Measurements from ENCODE around the gene MARCHF4.
A peak's percentile ranks its signal among the peaks of the same experiment; 100 is the strongest.

Gene MARCHF4

DNA sequence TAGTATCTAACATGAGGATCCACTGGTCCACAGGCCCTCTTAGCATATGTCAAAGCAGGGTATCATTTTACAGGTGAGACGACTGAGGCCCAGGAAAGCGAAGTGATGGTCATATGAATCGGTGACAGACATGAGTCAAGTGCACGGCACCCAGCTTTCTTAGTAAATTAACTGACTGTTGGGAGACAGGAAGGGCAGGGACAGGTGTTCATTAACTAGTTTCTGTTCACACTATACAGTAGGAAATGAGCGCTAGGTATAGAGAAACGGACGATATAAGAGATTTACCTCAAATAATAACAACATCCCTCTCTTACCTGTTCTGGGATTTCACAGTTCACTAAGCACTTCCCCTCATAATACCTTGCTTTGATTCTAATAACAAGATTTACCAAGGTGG, 38.3 kb upstream of the MARCHF4 start:
- peaks cover 12% of the 10 kb centered on the region for H3K36me3 ChIP-seq
- no peak for TF ChIP-seq Cebpa-rat (IDR thresholded peaks at IDR 0.05)
- peaks cover 14% of the 10 kb centered on the region for H3K4me1 ChIP-seq
- no peaks in the 10 kb centered on the region for H3K9me3 ChIP-seq
- H4K20me1 ChIP-seq, result no peaks in the 10 kb centered on the region
- H3K4me2 ChIP-seq, result no peak overlapping the region
- H3K9ac ChIP-seq, result no peak overlapping the region
- H3K27me3 ChIP-seq, result no peaks in the 10 kb centered on the region
- no peak overlapping the region for H3K4me3 ChIP-seq
- no peak overlapping the region for H3K27ac ChIP-seq

GRCh38 chr2:216408426-216409290, 36.4 kb upstream of the MARCHF4 start:
- no peak overlapping the region for H3K4me3 ChIP-seq
- H3K27me3 ChIP-seq, result no peaks in the 10 kb centered on the region
- H3K4me2 ChIP-seq, result no peak overlapping the region
- no peaks in the 10 kb centered on the region for H4K20me1 ChIP-seq
- H3K4me1 ChIP-seq, result peaks cover 18% of the 10 kb centered on the region
- no peak overlapping the region for H3K27ac ChIP-seq
- H3K9ac ChIP-seq, result no peak overlapping the region
- no peak for TF ChIP-seq Cebpa-rat (IDR thresholded peaks at IDR 0.05)
- no peaks in the 10 kb centered on the region for H3K36me3 ChIP-seq
- no peaks in the 10 kb centered on the region for H3K9me3 ChIP-seq

- Histone ChIP-seq H3K27ac (no peak overlapping the region), H3K4me3 (no peak overlapping the region), H3K27me3 (no peaks in the 10 kb centered on the region), H3K9me3 (no peaks in the 10 kb centered on the region), H3K4me1 (peaks cover 11% of the 10 kb centered on the region), H4K20me1 (no peaks in the 10 kb centered on the region), H3K36me3 (no peaks in the 10 kb centered on the region), H3K9ac (no peak overlapping the region), H3K4me2 (no peak overlapping the region)
- no peak for TF ChIP-seq Cebpa-rat (IDR thresholded peaks at IDR 0.05)
Measured at GRCh38 chr2:216406826-216407225, 34.5 kb upstream of the MARCHF4 start.

- no peaks in the 10 kb centered on the region for H3K36me3 ChIP-seq
- H3K4me2 ChIP-seq, result peak overlapping the region; percentile 58
- no peak for TF ChIP-seq Cebpa-rat (IDR thresholded peaks at IDR 0.05)
- H3K9ac ChIP-seq, result no peak overlapping the region
- no peak overlapping the region for H3K27ac ChIP-seq
- H3K27me3 ChIP-seq, result no peaks in the 10 kb centered on the region
- H4K20me1 ChIP-seq, result no peaks in the 10 kb centered on the region
- H3K9me3 ChIP-seq, result no peaks in the 10 kb centered on the region
- no peak overlapping the region for H3K4me3 ChIP-seq
- peaks cover 11% of the 10 kb centered on the region for H3K4me1 ChIP-seq
Measured at GRCh38 chr2:216405588-216405987, 33.3 kb upstream of the MARCHF4 start.

DNA sequence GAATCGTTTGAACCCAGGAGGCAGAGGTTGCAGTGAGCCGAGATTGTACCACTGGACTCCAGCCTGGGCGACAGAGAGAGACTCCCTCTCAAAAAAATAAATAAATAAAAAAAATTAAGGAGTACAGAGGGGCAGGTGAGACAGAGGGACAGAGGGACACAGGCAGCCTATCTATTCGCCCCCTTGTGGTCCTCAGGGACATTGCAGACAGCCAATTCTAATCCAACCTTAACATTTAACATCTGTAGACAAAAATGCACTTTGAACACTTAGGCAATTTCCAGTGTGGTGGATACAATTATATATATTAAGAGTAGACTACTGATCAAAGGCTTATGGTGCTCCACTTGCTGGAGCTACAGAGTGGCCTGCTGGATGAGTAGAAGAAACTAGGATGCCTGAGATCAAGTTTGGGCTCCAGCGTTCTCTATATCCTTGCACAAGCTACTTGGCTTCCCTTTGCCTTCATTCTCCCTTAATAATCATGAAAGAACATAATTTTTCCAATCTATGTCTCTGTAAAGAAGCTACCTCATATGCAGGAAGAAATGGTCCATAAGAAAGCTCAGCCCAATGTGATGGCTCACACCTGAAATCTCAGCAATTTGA, 31.8 kb upstream of the MARCHF4 start:
- no peak for TF ChIP-seq Cebpa-rat (IDR thresholded peaks at IDR 0.05)
- H3K9me3 ChIP-seq, result no peaks in the 10 kb centered on the region
- H3K4me2 ChIP-seq, result no peak overlapping the region
- H3K4me1 ChIP-seq, result peaks cover 11% of the 10 kb centered on the region
- H3K27ac ChIP-seq, result no peak overlapping the region
- H3K9ac ChIP-seq, result no peak overlapping the region
- H4K20me1 ChIP-seq, result no peaks in the 10 kb centered on the region
- H3K36me3 ChIP-seq, result no peaks in the 10 kb centered on the region
- no peak overlapping the region for H3K4me3 ChIP-seq
- H3K27me3 ChIP-seq, result no peaks in the 10 kb centered on the region

DNA sequence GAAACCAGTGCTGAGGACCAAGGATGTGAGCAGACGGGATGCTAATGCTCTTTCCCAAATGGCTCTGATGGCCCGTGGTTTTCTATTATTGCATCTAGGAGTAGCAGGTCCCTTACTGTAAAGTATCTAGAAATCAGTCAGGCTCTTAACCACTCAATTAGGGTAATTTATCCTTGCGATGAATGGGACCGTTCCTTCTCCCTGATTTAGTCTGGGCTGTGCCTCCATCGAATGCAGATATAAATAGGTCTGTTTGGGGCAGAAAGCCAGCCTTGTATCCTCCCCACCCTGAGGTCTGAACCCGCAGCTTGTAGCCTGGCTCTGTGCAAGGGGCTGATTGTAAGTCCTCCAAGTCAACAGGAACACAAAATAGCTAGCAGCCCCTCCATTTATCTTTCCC, 30.5 kb upstream of the MARCHF4 start:
- peaks cover 11% of the 10 kb centered on the region for H3K4me1 ChIP-seq
- no peak overlapping the region for H3K9ac ChIP-seq
- TF ChIP-seq Cebpa-rat (IDR thresholded peaks at IDR 0.05), result no peak
- no peaks in the 10 kb centered on the region for H3K9me3 ChIP-seq
- H3K36me3 ChIP-seq, result no peaks in the 10 kb centered on the region
- no peaks in the 10 kb centered on the region for H3K27me3 ChIP-seq
- no peak overlapping the region for H3K4me3 ChIP-seq
- no peaks in the 10 kb centered on the region for H4K20me1 ChIP-seq
- H3K4me2 ChIP-seq, result no peak overlapping the region
- no peak overlapping the region for H3K27ac ChIP-seq

DNA sequence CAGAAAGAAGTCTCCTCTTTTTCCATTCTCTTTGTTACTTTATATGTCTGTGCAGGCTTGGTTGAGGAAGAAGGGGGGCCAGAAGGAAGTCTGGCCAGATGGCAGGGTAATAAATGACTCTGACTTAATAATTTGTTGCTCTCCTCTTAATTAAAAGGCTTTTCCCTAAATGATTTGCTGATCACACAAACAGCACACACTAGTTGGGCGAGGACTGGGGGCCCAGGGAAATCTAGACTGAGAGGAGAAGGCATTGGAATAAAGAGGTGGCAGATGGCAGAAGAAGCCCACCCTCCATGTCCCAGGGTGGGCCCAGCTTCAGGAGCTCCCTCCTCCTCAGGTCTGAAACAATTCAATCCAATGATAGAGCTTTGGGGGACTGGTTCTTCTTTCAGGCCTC, 27.3 kb upstream of the MARCHF4 start:
- no peak for TF ChIP-seq Cebpa-rat (IDR thresholded peaks at IDR 0.05)
- Histone ChIP-seq H3K4me2 (no peak overlapping the region), H4K20me1 (no peaks in the 10 kb centered on the region), H3K9ac (no peak overlapping the region), H3K36me3 (no peaks in the 10 kb centered on the region), H3K4me3 (no peak overlapping the region), H3K9me3 (no peaks in the 10 kb centered on the region), H3K27me3 (no peaks in the 10 kb centered on the region), H3K4me1 (peaks cover 9% of the 10 kb centered on the region), H3K27ac (no peak overlapping the region)

DNA sequence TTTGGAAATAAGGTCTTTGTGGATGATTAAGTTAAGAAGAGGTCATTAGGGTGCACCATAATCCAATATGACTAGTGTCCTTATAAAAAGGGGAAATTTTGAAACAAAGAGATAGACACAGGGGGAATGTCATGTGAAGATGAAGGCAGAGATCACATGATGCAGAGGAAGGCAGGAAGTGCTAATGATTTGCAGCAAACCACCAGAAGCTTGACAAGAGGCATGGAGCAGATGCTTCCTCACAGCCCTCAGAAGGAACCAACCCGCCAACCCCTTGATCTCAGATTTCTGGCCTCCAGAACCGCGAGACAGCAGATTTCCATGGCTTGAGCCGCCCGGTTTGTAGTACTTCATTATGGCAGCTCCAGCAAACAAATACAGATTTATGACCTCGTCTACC, 22.6 kb upstream of the MARCHF4 start:
- Histone ChIP-seq H3K27me3 (no peaks in the 10 kb centered on the region), H3K36me3 (no peaks in the 10 kb centered on the region), H3K4me1 (peaks cover 13% of the 10 kb centered on the region), H3K9me3 (no peaks in the 10 kb centered on the region), H3K4me2 (peak overlapping the region; percentile 59), H4K20me1 (no peaks in the 10 kb centered on the region), H3K4me3 (no peak overlapping the region), H3K27ac (peak overlapping the region; percentile 59), H3K9ac (no peak overlapping the region)
- no peak for TF ChIP-seq Cebpa-rat (IDR thresholded peaks at IDR 0.05)

DNA sequence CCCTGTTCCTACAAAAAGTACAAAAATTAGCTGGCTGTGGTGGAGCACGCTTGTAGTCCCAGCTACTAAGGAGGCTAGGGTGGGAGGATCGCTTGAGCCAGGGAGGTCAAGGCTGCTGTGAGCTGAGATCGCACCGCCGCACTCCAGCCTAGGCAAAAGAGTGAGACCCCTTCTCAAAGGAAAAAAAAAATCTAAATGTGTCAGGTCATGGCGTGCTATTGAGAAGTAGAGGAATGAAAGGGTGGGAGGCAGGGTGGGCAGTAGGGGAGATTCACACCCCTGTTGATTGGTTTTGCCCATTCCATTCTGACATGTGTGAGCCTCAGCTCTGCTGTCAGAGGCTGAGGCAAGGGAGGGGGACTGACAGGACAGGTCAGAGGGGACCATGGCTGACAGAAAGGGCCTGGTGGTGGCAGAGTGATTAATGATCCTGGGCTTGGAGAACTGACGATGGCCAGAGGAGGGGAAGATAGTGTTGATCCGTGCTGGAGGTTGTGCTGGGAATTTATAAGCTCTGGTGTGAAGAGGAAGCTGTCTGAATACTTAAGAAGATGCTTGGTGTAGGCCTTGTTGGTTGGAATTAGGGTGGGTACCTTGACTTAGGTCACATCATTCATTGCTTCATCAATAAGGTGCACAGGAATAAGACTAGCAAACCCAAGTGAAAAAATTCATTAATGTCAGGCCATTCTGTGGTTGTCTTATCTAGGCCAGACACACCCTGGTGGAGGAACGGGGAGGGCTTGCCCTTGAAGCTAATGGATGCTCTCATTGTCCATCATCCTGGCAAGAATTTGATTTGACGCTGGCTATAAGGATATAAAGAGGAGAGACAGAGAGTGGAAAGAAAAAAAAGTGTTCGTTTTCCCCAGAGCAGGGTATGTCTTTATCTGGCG, 20.9 kb upstream of the MARCHF4 start:
- Histone ChIP-seq H4K20me1 (no peaks in the 10 kb centered on the region), H3K27me3 (no peaks in the 10 kb centered on the region), H3K4me3 (no peak overlapping the region), H3K4me2 (no peak overlapping the region), H3K36me3 (no peaks in the 10 kb centered on the region), H3K9ac (no peak overlapping the region), H3K4me1 (peaks cover 13% of the 10 kb centered on the region), H3K27ac (no peak overlapping the region), H3K9me3 (no peaks in the 10 kb centered on the region)
- no peak for TF ChIP-seq Cebpa-rat (IDR thresholded peaks at IDR 0.05)
